Thoracic aorta (tissue), 2 donors: ENCODE results near the gene UBL4A. TPM values are rescaled to one million over a fixed set of nuclear protein-coding genes. Genes with fewer than 3 reads are reported as not detected.

ENCODE experiments used
- ATAC-seq: fragments of 150-250 bp; one replicate; pipeline ENCODE4 v1.8.0; 2017; ENCODE audit warnings: low read depth; ENCODE audit not compliant: insufficient number of reproducible peaks, low FRiP score
- DNase-seq: peaks from one replicate; pipeline ENCODE4 v3.0.0-alpha.2; 2020; ENCODE audit warnings: low spot score
- H3K27ac ChIP-seq, 2 donors: fragments of 200-600 bp; sonication (generic); 1 replicate in 1 of 2; 2 replicates in 1 of 2; pipeline ENCODE4 v1.5.1; 2016; ENCODE audit warnings: mild to moderate bottlenecking in 2 of 2, moderate library complexity in 2 of 2
- H3K27me3 ChIP-seq: fragments of 200-600 bp; sonication (generic); replicated peaks from 2 replicates; pipeline ENCODE4 v1.6.0; 2016; ENCODE audit warnings: mild to moderate bottlenecking; ENCODE audit not compliant: insufficient read depth
- H3K36me3 ChIP-seq: fragments of 200-600 bp; sonication (generic); one replicate; pipeline ENCODE4 v1.5.1; 2016
- H3K4me1 ChIP-seq, 2 donors: fragments of 200-600 bp; sonication (generic); 1 replicate in 1 of 2; 2 replicates in 1 of 2; pipeline versions ENCODE4 v1.5.1 to v1.6.0; 2016; ENCODE audit warnings: low read depth in 2 of 2, mild to moderate bottlenecking in 1 of 2; ENCODE audit not compliant: control insufficient read depth in 1 of 2
- H3K4me3 ChIP-seq: fragments of 200-600 bp; sonication (generic); 2 replicates; pipeline ENCODE4 v1.5.1; 2016; ENCODE audit warnings: mild to moderate bottlenecking
- H3K9me3 ChIP-seq: fragments of 200-600 bp; sonication (generic); 2 replicates; pipeline ENCODE4 v1.5.1; 2016
- CTCF ChIP-seq: fragments of 200-600 bp; sonication (generic); IDR thresholded peaks from one replicate; pipeline ENCODE4 v1.5.1; 2019; ENCODE audit warnings: antibody characterized with exemption
- total RNA-seq, 2 donors: library from RNA; depleted of rRNA; stranded (reverse); fragments of >200 nt; gene quantifications; one replicate each; pipeline versions ENCODE4 v1.1.0 to v1.2.3, GENCODE V29; 2016

UBL4A gene
- total RNA-seq, 2 donors from 2014 or later = 28.1 to 67.1 TPM

- no peak for TF ChIP-seq CTCF
- peaks cover 0 to 6% of the 10 kb centered on the region in 2 donors for H3K4me1 ChIP-seq
Observed at GRCh38 chrX:154495472-154495922, 9.1 kb upstream of the UBL4A start.

GRCh38 chrX:154494715-154495114, 8.3 kb upstream of the UBL4A start:
- Histone ChIP-seq H3K27ac (no peak overlapping the region), H3K9me3 (no peaks in the 10 kb centered on the region), H3K4me1 (peaks cover 0 to 4% of the 10 kb centered on the region in 2 donors), H3K27me3 (no peaks in the 10 kb centered on the region), H3K36me3 (no peaks in the 10 kb centered on the region), H3K4me3 (no peak overlapping the region)
- TF ChIP-seq CTCF = no peak
- DNase-seq = no peak
- ATAC-seq = no peak

More at GRCh38 chrX:154495472-154495922, 9.1 kb upstream of the UBL4A start:
- DNase-seq = no peak
- Histone ChIP-seq H3K27me3 (no peaks in the 10 kb centered on the region), H3K36me3 (no peaks in the 10 kb centered on the region), H3K4me3 (no peak overlapping the region), H3K9me3 (no peaks in the 10 kb centered on the region), H3K27ac (no peak overlapping the region)
- ATAC-seq = no peak

- no peak for TF ChIP-seq CTCF
- Histone ChIP-seq H3K27ac (peak within 1 kb of the TSS; percentile 86 to 96), H3K27me3 (no peaks in the 10 kb centered on the region), H3K4me1 (peaks cover 0 to 31% of the 10 kb centered on the region in 2 donors), H3K36me3 (no peaks in the 10 kb centered on the region), H3K4me3 (peak within 1 kb of the TSS; percentile 81), H3K9me3 (no peaks in the 10 kb centered on the region)
- DNase-seq (peak; percentile 53), ATAC-seq (peak; percentile 84)
Observed at GRCh38 chrX:154490414-154491083, 4.1 kb upstream of the UBL4A start, which contains the start of gene SLC10A3. SLC10A3 (minus strand) TSS chrX:154490629; CDS start chrX:154488940, 1,689 bp downstream.

GRCh38 chrX:154490021-154490413, 3.6 kb upstream of the UBL4A start:
- H3K36me3 ChIP-seq = no peaks in the 10 kb centered on the region
- peak overlapping the region; percentile 81 for H3K4me3 ChIP-seq
- DNase-seq (peak; percentile 15), ATAC-seq (no peak)
- H3K27ac ChIP-seq = peak overlapping the region; percentile 86 to 96
- H3K9me3 ChIP-seq = no peaks in the 10 kb centered on the region
- H3K4me1 ChIP-seq = peaks cover 3 to 37% of the 10 kb centered on the region in 2 donors
- no peak for TF ChIP-seq CTCF
- H3K27me3 ChIP-seq = no peaks in the 10 kb centered on the region

- H3K4me1 ChIP-seq = peaks cover 3 to 41% of the 10 kb centered on the region in 2 donors
- no peak for TF ChIP-seq CTCF
- DNase-seq (no peak), ATAC-seq (no peak)
- peak overlapping the region; percentile 81 for H3K4me3 ChIP-seq
- H3K36me3 ChIP-seq = peaks cover 5% of the 10 kb centered on the region
- peak overlapping the region in 1 of 2 donors; percentile 96 for H3K27ac ChIP-seq
- H3K9me3 ChIP-seq = no peaks in the 10 kb centered on the region
- H3K27me3 ChIP-seq = no peaks in the 10 kb centered on the region
Observed at GRCh38 chrX:154489182-154489581, 2.8 kb upstream of the UBL4A start.
